Esophagus (tissue), 2 donors: ENCODE results near the gene RABIF. TPM values are rescaled to one million over a fixed set of nuclear protein-coding genes. Genes with fewer than 3 reads are reported as not detected.

Source experiments
- H3K27ac ChIP-seq, 2 donors: one replicate each; pipeline ENCODE4 v1.5.1; 2013; ENCODE audit warnings: low read depth in 2 of 2, mild to moderate bottlenecking in 2 of 2, inconsistent platforms in 1 of 2, low read length in 1 of 2, moderate library complexity in 1 of 2
- H3K27me3 ChIP-seq, 2 donors: one replicate each; pipeline ENCODE4 v1.6.1; 2013; ENCODE audit warnings: low read length in 2 of 2, control low read depth in 1 of 2, mild to moderate bottlenecking in 1 of 2; ENCODE audit not compliant: insufficient read depth in 2 of 2, control insufficient read depth in 1 of 2
- H3K36me3 ChIP-seq, 2 donors: one replicate each; pipeline ENCODE4 v1.6.1; 2013; ENCODE audit warnings: low read length in 1 of 2; ENCODE audit not compliant: control insufficient read depth in 2 of 2, insufficient read depth in 2 of 2
- H3K4me1 ChIP-seq, 2 donors: one replicate each; pipeline ENCODE4 v1.6.1; 2013; ENCODE audit warnings: low read length in 1 of 2; ENCODE audit not compliant: control insufficient read depth in 2 of 2, insufficient read depth in 2 of 2
- H3K4me3 ChIP-seq, 2 donors: one replicate each; pipeline ENCODE4 v1.5.1; 2013; ENCODE audit warnings: low read length in 2 of 2, mild to moderate bottlenecking in 2 of 2, low read depth in 1 of 2, moderate library complexity in 1 of 2
- H3K9me3 ChIP-seq, 2 donors: one replicate each; pipeline ENCODE4 v1.6.1; 2013; ENCODE audit warnings: mild to moderate bottlenecking in 2 of 2, low read depth in 1 of 2, low read length in 1 of 2, moderate library complexity in 1 of 2; ENCODE audit not compliant: control insufficient read depth in 2 of 2, insufficient read depth in 1 of 2
- WGBS, 2 donors: extraction: QIAGEN DNeasy Blood & Tissue Kit; methylation state at CpG; one replicate each; pipeline ENCODE4 v1.1.7; 2013; 5-methylcytosine and 5-hydroxymethylcytosine counted together
- polyA plus RNA-seq, 2 donors: library from polyadenylated mRNA; stranded (reverse); fragments of 200-250 nt; gene quantifications; one replicate each; pipeline ENCODE4 v1.2.3, GENCODE V29; 2013
- donor health status: healthy with polysubstance abuse.
- donor health status: Bipolar disorder and iron deficiency.

Gene RABIF
- polyA plus RNA-seq, 2 donors: 8.1 to 11.0 TPM

DNA sequence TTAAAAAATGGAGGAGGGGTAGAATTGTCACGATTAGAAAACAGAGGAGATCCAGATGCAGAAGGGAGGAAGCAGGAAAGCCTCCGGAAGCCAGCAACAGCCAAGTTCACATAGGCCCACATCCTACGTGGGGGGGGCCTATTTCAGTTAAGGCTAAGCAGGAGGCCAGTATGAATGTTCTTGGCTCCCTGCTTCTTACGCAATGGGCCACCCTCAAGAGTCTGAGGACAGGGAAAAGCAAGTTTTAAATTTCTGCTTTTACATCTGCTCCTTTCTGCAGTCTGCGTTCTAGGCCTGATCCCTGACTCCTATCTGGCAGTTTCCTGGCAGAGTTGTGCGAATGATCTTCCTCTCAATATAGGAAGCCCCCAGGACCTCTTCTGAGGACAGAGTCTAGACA is 30.6 kb downstream of the RABIF start:
- H3K27me3 ChIP-seq: no peaks in the 10 kb centered on the region
- H3K4me1 ChIP-seq: peaks cover 2 to 5% of the 10 kb centered on the region in 2 donors
- no peaks in the 10 kb centered on the region for H3K36me3 ChIP-seq
- no peak overlapping the region for H3K4me3 ChIP-seq
- H3K9me3 ChIP-seq: no peaks in the 10 kb centered on the region
- no peak overlapping the region for H3K27ac ChIP-seq
- 69 to 74% methylated on average over 6 of the region's 6 CpGs for WGBS, 2 donors

DNA sequence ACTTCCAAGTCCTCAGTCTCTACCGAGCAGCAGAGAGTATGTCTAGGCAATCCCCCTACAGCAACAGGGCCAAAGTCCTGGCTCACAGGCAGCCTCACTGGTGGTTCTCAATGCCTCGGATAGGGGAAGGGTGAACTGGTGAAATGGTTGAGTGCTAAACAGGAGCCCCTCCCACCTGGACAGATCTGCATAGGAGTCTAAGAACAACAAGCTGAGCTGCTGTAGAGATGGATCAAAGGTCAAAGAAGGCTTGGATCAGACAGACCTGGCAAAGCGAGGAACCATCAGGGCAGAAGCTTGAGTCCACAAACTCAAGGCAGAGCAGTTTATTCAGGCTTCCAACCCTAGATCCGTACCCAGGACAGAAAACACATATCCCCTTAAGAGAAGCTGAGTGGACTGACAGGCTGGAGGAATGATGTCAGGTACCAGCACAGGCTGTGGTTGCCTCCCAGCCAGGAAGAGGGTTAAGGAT is 31.8 kb downstream of the RABIF start:
- WGBS, 2 donors: 59 to 67% methylated on average over 4 of the region's 4 CpGs
- Histone ChIP-seq H3K9me3 (no peaks in the 10 kb centered on the region), H3K27ac (no peak overlapping the region), H3K36me3 (no peaks in the 10 kb centered on the region), H3K27me3 (no peaks in the 10 kb centered on the region), H3K4me3 (no peak overlapping the region), H3K4me1 (peaks cover 2 to 5% of the 10 kb centered on the region in 2 donors)

DNA sequence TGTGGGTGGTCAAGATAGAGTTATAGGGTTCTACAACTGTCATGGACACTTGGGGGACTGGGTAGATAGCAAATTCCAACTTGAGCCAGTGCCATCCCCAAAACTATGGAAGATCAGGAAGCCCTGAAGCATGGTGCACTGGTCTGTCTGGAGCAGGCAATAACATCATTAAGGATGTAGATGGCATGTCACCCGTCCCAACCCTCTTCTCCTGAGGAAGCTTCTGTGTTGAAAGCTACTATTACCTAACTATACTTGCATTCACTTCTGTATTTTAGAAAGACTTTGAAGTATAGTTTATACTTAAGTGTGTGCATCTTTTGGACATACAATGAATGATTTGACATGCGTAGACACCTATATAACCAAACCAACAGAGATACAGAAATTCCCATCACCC is 32.9 kb downstream of the RABIF start:
- H3K27ac ChIP-seq: no peak overlapping the region
- H3K4me3 ChIP-seq: no peak overlapping the region
- no peaks in the 10 kb centered on the region for H3K27me3 ChIP-seq
- H3K4me1 ChIP-seq: peaks cover 0 to 5% of the 10 kb centered on the region in 2 donors
- no peaks in the 10 kb centered on the region for H3K36me3 ChIP-seq
- H3K9me3 ChIP-seq: no peaks in the 10 kb centered on the region
- 89 to 96% methylated on average over 2 of the region's 2 CpGs for WGBS, 2 donors

DNA sequence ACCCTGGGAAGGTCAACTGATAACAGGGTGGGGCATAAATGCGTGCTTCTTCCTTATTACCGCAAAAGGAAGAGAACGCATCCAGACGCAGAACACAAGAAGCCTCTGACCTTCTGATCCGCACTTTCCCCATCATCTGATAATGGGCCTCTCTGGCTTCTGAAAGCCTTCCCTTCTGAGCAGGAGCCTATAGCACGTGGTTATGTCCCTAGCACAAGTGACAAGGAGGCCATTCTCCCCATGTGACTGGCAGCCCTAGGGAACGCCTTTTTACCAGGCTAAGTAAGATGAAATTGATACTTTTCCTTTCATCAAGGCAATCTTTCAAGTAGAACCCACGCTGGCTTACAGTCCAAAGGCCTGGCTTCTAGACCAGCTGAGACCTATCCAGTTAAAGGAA is 34.2 kb downstream of the RABIF start:
- no peaks in the 10 kb centered on the region for H3K9me3 ChIP-seq
- H3K36me3 ChIP-seq: no peaks in the 10 kb centered on the region
- H3K27me3 ChIP-seq: no peaks in the 10 kb centered on the region
- H3K4me1 ChIP-seq: peaks cover 0 to 3% of the 10 kb centered on the region in 2 donors
- H3K4me3 ChIP-seq: no peak overlapping the region
- H3K27ac ChIP-seq: no peak overlapping the region
- 88 to 92% methylated on average over 8 of the region's 8 CpGs for WGBS, 2 donors

DNA sequence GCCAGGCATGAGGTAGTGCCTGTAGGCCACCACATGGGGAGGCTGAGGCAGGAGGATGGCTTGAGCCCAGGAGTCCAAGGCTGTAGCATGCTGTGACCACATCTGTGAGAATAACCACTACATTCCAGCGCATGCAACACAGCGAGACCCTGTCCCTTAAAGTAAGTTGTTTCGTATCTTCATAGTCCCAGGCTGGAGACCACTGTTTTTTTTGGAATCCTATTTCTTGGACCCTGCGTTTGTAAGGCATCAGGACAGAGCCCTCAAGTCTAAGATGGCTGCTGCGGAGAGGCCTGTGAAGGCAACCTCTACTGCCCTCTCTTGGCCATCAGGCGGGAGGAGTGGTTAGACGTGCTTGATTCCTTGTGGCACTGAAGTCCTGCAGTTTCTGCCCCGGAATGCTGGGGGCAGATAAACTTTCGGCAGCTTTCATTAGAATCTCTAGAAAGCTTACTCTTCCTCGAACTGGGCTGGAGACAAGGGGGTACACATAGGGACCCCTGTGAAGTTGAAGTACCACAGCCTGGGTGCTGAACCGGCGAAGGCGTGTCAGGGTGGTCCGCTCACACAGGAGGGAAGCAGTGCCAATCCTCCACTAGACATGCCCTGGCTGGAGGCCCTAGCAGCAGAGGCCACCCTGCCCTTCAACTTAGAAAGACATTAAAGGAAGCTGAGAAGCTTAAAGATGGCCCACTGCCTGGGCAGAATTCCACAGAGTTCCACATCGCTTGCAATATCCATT is 36.6 kb downstream of the RABIF start:
- 69 to 70% methylated on average over 15 of the region's 15 CpGs for WGBS, 2 donors
- Histone ChIP-seq H3K27me3 (no peaks in the 10 kb centered on the region), H3K9me3 (no peaks in the 10 kb centered on the region), H3K36me3 (no peaks in the 10 kb centered on the region), H3K4me3 (no peak overlapping the region), H3K4me1 (no peaks in the 10 kb centered on the region), H3K27ac (no peak overlapping the region)

DNA sequence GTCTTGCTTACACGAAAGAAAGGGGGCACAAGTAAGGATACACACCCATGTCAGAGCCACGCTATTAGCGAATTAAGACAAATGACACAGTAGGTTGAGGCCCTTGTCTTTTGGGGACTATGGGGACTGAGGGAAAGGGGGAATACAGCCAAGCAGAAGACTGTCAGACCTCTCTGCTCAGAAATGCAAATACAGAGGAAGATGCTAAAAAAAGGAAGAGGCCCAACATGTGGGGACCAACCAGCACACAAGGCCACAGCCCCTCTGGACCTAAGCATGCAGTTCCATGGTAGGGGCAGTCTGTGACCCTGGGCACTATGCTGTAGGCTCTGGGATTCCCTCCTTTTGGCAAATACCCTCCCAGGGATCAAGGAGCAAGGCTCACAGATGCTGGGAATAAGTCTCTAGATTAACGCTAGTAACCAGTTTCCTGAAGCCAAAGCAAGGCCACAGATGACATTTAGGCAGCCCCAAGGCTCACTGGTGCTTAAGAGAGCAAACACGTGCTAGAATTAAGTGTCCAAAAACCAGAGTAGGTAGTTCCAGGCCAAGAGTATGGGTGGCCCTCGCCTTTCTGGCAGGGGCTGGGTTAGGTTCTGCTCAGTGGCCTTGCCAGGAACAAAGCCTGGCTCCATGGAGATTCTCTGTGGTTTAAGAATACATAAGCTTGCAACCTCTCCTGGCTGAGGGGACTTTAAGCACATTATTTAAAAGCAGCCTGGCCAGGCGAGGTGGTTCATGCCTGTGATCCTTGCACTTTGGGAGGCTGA is 38.2 kb downstream of the RABIF start:
- no peaks in the 10 kb centered on the region for H3K9me3 ChIP-seq
- no peaks in the 10 kb centered on the region for H3K36me3 ChIP-seq
- H3K4me1 ChIP-seq: no peaks in the 10 kb centered on the region
- no peak overlapping the region for H3K27ac ChIP-seq
- 74 to 78% methylated on average over 7 of the region's 7 CpGs for WGBS, 2 donors
- H3K4me3 ChIP-seq: no peak overlapping the region
- no peaks in the 10 kb centered on the region for H3K27me3 ChIP-seq

DNA sequence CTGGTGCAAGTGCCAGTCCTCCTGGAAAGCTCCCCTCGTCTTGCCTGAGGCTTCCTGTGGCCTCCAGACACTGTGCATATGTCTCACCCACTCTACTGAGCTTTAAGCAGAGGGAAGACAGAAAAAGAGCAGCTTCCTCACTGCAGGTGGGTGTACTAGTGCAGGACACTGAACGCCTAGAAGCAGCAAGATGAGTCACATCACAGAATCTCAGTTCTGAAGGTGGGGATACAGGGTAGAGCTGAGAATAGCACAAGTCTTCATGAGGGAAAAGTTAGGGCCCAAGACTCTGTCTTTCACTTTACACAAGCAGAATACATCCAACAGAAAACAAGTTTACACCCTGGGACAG is 40.8 kb downstream of the RABIF start:
- Histone ChIP-seq H3K9me3 (no peaks in the 10 kb centered on the region), H3K27me3 (no peaks in the 10 kb centered on the region), H3K4me3 (no peak overlapping the region), H3K4me1 (no peaks in the 10 kb centered on the region), H3K36me3 (no peaks in the 10 kb centered on the region), H3K27ac (no peak overlapping the region)
- 46 to 51% methylated on average over 2 of the region's 2 CpGs for WGBS, 2 donors

DNA sequence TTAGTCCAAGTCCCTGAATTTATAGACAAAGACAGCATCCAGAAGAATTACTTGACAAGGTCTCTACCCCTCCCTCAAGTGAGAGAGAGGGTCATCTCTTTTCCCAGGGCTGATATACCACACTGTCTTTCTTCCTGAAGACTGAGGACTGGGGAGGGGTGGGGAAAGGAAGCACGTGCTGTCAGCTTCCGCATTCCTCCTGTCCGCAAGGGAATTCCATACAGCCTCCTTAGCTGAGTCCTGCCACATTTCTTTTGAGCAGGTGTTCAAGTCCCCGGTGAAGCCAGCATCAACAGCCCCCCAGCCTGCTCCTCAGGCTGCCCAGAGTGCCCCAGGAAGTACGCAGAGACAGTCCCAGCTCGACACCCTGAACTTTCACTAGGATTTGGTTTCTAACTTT is 44.0 kb downstream of the RABIF start:
- no peaks in the 10 kb centered on the region for H3K4me1 ChIP-seq
- 73 to 78% methylated on average over 6 of the region's 6 CpGs for WGBS, 2 donors
- no peak overlapping the region for H3K4me3 ChIP-seq
- no peaks in the 10 kb centered on the region for H3K9me3 ChIP-seq
- H3K27me3 ChIP-seq: no peaks in the 10 kb centered on the region
- no peak overlapping the region for H3K27ac ChIP-seq
- no peaks in the 10 kb centered on the region for H3K36me3 ChIP-seq

DNA sequence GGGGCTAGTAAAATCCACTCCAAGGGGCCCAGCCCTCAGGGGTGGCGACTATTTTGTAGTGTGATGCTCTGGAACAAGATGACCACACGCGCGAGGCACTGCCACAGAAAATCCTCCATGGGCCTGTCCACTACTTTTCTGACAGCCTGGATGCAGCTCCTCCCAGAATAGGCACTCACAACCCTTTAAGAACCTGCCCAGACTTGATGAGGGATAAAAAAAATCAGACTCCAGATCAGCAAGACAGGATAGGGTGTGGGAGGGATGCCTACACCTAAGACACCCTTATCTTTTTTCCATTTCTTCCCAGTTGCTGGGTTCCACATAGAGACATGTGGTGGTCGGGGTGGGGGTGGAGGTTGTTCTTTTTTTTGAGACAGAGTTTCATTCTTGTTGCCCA is 44.7 kb downstream of the RABIF start:
- WGBS, 2 donors: 75% methylated on average over 5 of the region's 5 CpGs
- Histone ChIP-seq H3K4me1 (no peaks in the 10 kb centered on the region), H3K4me3 (no peak overlapping the region), H3K9me3 (no peaks in the 10 kb centered on the region), H3K36me3 (no peaks in the 10 kb centered on the region), H3K27me3 (no peaks in the 10 kb centered on the region), H3K27ac (no peak overlapping the region)

DNA sequence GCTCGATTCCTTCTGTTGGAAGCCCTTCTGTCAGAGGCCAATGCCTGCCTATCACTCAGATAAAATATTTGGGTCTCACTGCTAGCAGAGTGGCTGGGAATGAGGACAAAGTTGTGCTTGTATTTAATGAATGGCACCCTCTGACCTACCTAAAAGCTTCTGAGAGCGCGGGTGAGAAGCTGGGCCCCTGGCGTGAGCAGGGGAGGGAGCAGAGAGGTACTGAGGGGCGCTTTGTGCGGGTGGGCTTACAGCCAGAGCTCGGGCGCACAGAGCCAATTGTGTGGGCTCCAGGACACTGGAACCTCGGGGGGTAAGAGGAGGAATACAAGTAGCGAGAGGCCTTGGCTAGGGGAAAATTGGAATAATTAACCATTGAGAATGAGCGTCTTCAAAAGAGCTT is 45.9 kb downstream of the RABIF start:
- Histone ChIP-seq H3K9me3 (no peaks in the 10 kb centered on the region), H3K4me3 (no peak overlapping the region), H3K27ac (no peak overlapping the region), H3K27me3 (no peaks in the 10 kb centered on the region), H3K36me3 (no peaks in the 10 kb centered on the region), H3K4me1 (no peaks in the 10 kb centered on the region)
- 84 to 90% methylated on average over 11 of the region's 11 CpGs for WGBS, 2 donors
